H1 (cell line): Measurements from ENCODE around the gene TMEM198. TPM values are rescaled to one million over a fixed set of nuclear protein-coding genes. Genes with fewer than 3 reads are reported as not detected.

Source experiments
- EP300 ChIP-seq, 2 experiments: IDR thresholded peaks; 1 replicate in 1 of 2; 2 replicates in 1 of 2; pipeline ENCODE4 v1.6.1; 2011 to 2012; ENCODE audit warnings: low read depth in 2 of 2, low read length in 2 of 2, mild to moderate bottlenecking in 2 of 2, borderline replicate concordance in 1 of 2, inconsistent platforms in 1 of 2, moderate library complexity in 1 of 2
- GTF2F1 ChIP-seq: IDR thresholded peaks from 2 replicates; pipeline ENCODE4 v1.6.1; 2012; ENCODE audit warnings: low read depth, low read length, improper control_type of control experiment, borderline replicate concordance
- JUN ChIP-seq: IDR thresholded peaks from 2 replicates; pipeline ENCODE4 v1.6.1; 2011; ENCODE audit warnings: low read depth, mild to moderate bottlenecking, improper control_type of control experiment, low read length
- POU5F1 ChIP-seq: IDR thresholded peaks from 2 replicates; pipeline ENCODE4 v1.6.1; 2011; ENCODE audit warnings: low read depth, mild to moderate bottlenecking, low read length, moderate library complexity
- YY1 ChIP-seq: IDR thresholded peaks from 2 replicates; pipeline ENCODE4 v1.6.1; 2011; ENCODE audit warnings: low read depth, mild to moderate bottlenecking, low read length
- polyA plus RNA-seq, 7 experiments: library from polyadenylated mRNA; depleted of rRNA in 3 of 7; stranded (reverse) in 5 of 7; unstranded in 2 of 7; fragments of >200 nt in 5 of 7; fragments of 200-250 nt in 2 of 7; gene quantifications; 1 replicate in 5 of 7; 2 replicates in 1 of 7; 4 replicates in 1 of 7; pipeline versions ENCODE4 v1.2.1 to v1.2.3, GENCODE V29; 2011 to 2013; ENCODE audit warnings: missing spikeins in 2 of 7, mixed read lengths in 2 of 7
- total RNA-seq: library from RNA; stranded (reverse); fragmentation: NEBNext Ultra II Directional; extraction: Animal tissue kit (Norgen Biotek cat#: 25700); gene quantifications from 2 replicates; pipeline ENCODE4 v1.2.1, GENCODE V29; 2021
- TF ChIP-seq, protein P1 (sequence below): fragments of 300-600 bp; sonication (generic); IDR thresholded peaks from 2 replicates; pipeline ENCODE4 v1.7.1; 2012; ENCODE audit warnings: low read length, moderate library complexity, mild to moderate bottlenecking, inconsistent platforms; ENCODE audit not compliant: insufficient replicate concordance

Gene TMEM198
- total and polyA plus RNA-seq, 2 of the 8 experiments (the other 6 are each of a cell fraction or from before 2014, with no cell fraction given), result 10.2 to 10.4 TPM

DNA sequence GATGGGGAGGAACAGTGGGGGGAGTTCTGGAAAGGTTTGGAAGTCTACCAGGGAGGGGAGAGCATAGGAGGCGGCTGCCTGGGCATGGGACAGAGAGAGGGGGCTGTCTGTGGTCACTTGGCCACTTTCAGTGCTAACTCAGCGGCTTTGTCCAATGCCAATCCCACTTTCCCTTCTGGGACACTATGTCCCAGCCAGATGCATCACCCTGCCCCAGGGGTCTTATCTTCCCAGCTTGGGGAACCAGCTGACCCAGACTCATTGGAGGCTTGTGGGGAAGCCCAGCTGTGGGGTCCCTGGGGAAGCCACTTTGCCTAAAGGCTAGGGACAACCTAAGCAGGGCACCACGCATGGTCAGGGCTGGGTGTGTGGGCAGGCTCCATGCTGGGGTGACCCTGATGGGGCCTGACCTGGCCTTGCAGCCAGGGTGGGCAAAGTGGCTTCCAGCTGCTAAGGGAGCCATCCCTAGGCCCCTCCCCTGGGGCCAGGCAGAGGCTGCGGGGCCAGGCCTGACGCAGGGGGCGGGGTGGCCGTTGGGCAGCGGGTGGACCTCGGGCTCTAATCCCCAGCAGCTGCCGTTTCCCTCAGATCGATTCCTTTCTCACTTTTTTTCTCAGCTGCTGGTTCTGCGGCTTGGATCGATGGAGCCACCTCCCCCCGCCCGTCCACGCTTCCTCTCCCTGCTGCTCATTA, 31.2 kb upstream of the TMEM198 start (continued):
- TF ChIP-seq, protein P1, sequence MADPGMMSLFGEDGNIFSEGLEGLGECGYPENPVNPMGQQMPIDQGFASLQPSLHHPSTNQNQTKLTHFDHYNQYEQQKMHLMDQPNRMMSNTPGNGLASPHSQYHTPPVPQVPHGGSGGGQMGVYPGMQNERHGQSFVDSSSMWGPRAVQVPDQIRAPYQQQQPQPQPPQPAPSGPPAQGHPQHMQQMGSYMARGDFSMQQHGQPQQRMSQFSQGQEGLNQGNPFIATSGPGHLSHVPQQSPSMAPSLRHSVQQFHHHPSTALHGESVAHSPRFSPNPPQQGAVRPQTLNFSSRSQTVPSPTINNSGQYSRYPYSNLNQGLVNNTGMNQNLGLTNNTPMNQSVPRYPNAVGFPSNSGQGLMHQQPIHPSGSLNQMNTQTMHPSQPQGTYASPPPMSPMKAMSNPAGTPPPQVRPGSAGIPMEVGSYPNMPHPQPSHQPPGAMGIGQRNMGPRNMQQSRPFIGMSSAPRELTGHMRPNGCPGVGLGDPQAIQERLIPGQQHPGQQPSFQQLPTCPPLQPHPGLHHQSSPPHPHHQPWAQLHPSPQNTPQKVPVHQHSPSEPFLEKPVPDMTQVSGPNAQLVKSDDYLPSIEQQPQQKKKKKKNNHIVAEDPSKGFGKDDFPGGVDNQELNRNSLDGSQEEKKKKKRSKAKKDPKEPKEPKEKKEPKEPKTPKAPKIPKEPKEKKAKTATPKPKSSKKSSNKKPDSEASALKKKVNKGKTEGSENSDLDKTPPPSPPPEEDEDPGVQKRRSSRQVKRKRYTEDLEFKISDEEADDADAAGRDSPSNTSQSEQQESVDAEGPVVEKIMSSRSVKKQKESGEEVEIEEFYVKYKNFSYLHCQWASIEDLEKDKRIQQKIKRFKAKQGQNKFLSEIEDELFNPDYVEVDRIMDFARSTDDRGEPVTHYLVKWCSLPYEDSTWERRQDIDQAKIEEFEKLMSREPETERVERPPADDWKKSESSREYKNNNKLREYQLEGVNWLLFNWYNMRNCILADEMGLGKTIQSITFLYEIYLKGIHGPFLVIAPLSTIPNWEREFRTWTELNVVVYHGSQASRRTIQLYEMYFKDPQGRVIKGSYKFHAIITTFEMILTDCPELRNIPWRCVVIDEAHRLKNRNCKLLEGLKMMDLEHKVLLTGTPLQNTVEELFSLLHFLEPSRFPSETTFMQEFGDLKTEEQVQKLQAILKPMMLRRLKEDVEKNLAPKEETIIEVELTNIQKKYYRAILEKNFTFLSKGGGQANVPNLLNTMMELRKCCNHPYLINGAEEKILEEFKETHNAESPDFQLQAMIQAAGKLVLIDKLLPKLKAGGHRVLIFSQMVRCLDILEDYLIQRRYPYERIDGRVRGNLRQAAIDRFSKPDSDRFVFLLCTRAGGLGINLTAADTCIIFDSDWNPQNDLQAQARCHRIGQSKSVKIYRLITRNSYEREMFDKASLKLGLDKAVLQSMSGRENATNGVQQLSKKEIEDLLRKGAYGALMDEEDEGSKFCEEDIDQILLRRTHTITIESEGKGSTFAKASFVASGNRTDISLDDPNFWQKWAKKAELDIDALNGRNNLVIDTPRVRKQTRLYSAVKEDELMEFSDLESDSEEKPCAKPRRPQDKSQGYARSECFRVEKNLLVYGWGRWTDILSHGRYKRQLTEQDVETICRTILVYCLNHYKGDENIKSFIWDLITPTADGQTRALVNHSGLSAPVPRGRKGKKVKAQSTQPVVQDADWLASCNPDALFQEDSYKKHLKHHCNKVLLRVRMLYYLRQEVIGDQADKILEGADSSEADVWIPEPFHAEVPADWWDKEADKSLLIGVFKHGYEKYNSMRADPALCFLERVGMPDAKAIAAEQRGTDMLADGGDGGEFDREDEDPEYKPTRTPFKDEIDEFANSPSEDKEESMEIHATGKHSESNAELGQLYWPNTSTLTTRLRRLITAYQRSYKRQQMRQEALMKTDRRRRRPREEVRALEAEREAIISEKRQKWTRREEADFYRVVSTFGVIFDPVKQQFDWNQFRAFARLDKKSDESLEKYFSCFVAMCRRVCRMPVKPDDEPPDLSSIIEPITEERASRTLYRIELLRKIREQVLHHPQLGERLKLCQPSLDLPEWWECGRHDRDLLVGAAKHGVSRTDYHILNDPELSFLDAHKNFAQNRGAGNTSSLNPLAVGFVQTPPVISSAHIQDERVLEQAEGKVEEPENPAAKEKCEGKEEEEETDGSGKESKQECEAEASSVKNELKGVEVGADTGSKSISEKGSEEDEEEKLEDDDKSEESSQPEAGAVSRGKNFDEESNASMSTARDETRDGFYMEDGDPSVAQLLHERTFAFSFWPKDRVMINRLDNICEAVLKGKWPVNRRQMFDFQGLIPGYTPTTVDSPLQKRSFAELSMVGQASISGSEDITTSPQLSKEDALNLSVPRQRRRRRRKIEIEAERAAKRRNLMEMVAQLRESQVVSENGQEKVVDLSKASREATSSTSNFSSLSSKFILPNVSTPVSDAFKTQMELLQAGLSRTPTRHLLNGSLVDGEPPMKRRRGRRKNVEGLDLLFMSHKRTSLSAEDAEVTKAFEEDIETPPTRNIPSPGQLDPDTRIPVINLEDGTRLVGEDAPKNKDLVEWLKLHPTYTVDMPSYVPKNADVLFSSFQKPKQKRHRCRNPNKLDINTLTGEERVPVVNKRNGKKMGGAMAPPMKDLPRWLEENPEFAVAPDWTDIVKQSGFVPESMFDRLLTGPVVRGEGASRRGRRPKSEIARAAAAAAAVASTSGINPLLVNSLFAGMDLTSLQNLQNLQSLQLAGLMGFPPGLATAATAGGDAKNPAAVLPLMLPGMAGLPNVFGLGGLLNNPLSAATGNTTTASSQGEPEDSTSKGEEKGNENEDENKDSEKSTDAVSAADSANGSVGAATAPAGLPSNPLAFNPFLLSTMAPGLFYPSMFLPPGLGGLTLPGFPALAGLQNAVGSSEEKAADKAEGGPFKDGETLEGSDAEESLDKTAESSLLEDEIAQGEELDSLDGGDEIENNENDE, result no peak
- no peak for TF ChIP-seq GTF2F1
- no peak for TF ChIP-seq EP300 (IDR thresholded peaks at IDR 0.05; ENCODE audit: borderline replicate concordance in 1 of 2, low read depth in 2 of 2, low read length in 2 of 2)
- no peak for TF ChIP-seq POU5F1
- no peak for TF ChIP-seq YY1
- TF ChIP-seq JUN, result no peak
